T-helper 1 cell (primary cell): ENCODE results near the gene MLLT6.
"Not testable (repeated sequence)": the region's sequence is repeated elsewhere in the genome, so short reads cannot be mapped to it uniquely, and the experiment has no call there.

ENCODE experiments used
- DNase-seq, 5 donors: peaks; one replicate each; pipeline ENCODE4 v3.0.0-alpha.2; 2012 to 2020

MLLT6 gene

GRCh38 chr17:38709104-38709820 lies 4.2 kb downstream of the MLLT6 start:
- DNase-seq = no peak

DNA sequence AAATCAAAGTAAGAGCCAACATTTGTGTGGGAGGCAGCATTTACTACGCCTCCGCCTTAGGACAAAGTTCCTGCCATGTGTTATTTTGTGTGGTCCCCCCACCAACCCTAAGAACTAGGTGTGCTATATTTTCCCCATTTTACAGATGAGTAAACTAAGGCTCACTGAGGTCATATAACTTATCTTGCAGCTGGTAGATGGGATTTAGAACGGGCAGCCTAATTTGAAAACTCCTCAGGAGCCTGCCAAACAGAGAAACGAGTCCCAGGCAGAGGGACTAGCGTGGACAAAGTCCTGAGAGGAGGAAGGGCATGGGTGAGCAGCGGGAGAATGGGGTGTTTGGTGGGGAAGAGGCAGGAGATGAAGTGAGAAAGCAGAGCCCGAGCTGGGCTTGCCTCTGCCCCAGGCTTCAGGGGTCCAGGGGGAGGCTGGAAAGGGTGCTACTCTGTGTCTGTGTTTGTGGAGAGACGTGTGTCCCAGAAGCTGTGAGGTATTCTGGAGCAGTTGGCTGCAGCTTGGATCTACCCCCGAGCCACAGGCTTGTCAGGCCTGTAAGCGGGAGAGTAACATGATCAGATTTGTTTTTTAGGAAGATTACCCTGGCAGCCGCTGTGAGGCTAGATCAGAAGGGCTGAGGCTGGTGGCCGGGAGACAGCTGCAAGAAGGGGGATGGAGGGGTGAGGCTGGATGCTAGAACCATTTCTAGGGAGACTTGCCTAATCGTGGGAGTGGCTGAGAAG lies 5.0 kb downstream of the MLLT6 start:
- DNase-seq = no peak

GRCh38 chr17:38710604-38710962 lies 5.5 kb downstream of the MLLT6 start:
- no peak for DNase-seq

DNA sequence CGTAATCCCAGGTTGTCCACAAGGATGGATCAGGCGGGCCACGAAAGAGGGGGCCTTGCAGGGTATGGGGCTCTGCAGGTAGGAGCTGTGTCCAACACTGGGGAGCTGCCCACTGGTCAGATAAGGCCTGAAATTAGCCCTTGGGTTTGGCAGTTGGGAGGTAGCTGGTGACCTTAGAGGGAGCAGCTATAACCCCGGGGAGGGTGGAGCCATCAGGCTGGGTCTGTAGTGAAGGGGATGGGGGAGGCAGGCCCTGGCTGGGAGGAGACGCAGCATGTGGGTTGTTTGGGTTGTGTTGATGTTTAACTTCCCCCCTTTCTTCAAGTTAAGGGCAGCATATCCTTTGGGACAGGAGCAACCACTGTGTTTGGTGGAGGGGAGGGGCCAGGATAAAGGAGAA lies 5.9 kb downstream of the MLLT6 start:
- DNase-seq = no peak

DNA sequence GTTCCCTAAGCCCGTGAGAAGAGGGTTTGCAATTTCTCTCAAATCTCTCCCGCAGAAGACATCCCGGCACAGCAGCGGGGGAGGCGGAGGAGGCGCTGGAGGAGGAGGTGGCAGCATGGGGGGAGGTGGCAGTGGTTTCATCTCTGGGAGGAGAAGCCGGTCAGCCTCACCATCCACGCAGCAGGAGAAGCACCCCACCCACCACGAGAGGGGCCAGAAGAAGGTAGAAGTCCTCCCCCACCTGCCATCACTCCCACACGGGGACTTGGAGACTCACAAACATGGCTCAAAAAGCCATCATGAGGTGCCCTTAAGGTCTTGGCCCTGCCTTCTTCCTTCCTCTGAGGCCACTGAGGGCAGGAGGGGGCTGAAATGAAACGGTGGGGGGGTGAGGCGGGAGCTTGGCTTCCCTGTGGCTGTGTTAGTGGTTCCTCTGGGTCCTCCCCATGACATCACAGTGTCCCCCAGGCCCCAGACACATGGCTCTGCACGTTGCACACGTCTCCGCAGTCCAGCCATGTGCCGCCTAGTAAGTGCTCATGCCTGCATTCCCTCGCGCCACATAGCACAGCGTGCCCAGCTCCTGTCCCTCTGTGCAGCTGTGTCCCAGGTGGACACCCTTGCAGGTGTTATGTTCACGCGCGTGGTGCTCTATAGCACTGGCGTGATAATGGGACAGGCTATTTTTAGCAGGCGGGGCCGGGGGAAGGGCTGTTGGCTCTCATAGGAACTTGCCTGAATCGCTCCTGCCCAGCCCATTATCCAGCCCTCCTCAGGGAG lies 6.9 kb downstream of the MLLT6 start:
- no peak for DNase-seq

DNA sequence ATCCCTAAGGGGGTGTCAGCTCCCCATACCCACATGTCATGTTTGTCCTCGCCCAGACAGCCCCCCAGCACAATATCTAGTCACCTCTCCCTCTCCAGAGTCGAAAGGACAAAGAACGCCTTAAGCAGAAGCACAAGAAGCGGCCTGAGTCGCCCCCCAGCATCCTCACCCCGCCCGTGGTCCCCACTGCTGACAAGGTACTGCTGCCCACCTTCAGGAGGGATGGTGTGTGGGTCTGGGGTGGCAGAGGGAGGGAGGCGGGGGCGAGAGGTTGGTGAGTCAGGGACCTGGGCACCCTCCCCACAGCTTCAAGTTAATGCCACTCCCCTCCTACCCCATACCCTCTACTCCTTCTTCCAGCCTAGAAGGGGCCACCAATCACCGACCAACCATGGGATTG lies 7.5 kb downstream of the MLLT6 start:
- DNase-seq = no peak

DNA sequence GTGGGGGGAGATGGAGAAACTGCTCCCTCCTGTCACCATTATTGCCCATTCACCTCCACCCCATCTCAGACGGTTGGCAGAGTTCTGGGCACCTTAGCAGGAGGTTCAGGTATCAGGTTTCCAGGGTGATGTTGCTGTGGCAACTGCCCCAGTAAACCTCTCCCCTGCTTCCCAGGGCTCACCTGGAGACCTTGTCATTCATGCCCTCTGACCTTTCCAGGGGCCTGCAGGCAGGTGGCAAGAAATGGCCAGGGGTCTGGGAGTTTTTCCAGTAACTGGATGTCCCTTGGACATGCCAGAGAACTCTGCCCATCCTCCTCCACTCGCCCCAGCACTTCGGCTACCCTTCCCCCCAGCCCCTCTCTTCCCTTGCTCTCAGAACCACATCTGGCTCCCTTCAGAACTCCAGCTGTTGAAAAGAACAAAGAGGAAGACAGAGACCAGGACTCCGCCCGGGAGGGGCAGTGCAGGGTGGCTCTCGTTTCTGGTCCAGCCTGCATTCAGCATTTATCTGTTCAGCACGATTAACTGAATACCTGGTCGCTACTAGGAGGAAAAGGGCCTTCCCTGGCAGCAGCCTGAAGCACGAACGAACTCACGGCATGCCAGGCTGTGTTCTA lies 8.5 kb downstream of the MLLT6 start:
- no peak for DNase-seq

- no peak for DNase-seq
These were observed 10.3 kb downstream of the MLLT6 start for GRCh38 chr17:38715216-38715943.

DNA sequence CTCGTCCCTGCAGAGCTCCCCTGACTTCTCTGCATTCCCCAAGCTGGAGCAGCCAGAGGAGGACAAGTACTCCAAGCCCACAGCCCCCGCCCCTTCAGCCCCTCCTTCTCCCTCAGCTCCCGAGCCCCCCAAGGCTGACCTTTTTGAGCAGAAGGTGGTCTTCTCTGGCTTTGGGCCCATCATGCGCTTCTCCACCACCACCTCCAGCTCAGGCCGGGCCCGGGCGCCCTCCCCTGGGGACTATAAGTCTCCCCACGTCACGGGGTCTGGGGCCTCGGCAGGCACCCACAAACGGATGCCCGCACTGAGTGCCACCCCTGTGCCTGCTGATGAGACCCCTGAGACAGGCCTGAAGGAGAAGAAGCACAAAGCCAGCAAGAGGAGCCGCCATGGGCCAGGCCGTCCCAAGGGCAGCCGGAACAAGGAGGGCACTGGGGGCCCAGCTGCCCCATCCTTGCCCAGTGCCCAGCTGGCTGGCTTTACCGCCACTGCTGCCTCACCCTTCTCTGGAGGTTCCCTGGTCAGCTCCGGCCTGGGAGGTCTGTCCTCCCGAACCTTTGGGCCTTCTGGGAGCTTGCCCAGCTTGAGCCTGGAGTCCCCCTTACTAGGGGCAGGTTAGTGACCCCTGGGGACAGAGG lies 11.4 kb downstream of the MLLT6 start:
- no peak for DNase-seq

DNA sequence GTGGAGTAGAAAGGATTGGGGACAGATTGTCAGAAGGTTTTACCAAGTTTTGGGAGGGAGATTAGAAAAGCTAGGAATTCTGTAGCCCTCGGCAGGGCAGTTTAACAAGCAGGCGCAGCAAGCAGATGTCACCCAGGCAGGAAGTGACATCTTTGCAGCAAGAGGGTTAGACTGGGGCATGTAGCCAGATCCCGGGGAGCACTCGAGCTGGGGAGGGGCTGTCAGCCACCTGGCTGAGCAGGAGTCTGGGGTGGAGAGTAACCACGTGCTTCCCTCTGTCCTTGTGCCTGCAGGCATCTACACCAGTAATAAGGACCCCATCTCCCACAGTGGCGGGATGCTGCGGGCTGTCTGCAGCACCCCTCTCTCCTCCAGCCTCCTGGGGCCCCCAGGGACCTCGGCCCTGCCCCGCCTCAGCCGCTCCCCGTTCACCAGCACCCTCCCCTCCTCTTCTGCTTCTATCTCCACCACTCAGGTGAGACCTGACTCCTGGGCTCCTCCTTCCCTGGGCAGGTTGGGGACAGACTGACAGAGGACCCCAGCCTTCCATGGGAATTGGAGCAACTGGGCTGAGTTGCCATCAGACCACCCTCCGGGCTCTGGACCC lies 12.2 kb downstream of the MLLT6 start:
- DNase-seq = no peak

DNA sequence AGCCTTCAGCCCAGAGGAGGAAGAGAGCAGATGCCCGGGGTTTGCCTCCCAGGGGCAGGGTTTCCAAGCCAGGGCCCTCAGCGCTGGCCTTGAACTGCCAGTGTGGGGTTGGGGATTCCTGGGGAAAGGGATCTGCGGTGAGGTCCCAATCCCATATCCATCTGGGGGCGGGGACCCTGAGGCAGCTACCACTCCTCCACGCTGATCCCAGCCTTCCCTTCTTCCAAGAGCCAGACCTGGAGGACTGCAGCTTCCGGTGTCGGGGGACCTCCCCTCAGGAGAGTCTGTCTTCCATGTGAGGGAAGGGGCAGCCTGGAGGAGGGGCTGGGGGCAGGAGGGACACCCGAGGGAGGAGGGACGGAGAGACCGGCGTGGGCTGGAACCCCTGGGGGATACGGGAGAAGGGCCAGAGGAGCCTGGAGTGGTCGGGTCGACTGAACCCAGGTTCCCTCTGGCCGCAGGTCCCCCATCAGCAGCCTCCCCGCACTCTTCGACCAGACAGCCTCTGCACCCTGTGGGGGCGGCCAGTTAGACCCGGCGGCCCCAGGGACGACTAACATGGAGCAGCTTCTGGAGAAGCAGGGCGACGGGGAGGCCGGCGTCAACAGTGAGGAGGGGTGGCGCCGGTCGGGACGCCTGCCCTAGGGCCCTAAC lies 14.3 kb downstream of the MLLT6 start:
- DNase-seq = no peak

DNA sequence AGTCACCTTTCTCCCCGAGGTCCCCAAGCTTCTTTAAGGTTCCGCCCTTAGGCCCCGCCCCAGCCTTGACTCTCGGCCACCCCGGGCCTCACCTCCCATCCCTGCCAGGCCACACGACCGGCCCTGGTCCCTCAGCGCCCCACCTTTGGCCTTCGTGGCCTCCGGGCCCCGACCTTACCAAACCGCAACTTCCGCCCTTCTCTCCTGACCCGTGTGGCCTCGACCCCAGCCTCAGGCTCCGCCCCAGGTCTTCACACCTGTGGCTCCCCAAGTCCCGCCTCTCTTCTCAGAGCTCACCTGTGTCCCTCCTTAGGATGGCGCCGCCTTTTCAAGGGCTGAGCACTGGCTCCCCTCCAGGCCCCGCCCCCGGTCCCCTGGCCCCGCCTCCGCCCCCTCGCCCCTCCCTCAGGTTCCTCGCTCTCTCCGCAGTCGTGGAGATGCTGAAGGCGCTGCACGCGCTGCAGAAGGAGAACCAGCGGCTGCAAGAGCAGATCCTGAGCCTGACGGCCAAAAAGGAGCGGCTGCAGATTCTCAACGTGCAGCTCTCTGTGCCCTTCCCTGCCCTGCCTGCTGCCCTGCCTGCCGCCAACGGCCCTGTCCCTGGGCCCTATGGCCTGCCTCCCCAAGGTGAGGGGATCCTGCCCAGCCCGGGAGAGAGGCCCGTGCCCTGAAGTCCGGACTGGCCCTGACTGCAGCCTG lies 15.0 kb downstream of the MLLT6 start:
- DNase-seq = no peak

DNA sequence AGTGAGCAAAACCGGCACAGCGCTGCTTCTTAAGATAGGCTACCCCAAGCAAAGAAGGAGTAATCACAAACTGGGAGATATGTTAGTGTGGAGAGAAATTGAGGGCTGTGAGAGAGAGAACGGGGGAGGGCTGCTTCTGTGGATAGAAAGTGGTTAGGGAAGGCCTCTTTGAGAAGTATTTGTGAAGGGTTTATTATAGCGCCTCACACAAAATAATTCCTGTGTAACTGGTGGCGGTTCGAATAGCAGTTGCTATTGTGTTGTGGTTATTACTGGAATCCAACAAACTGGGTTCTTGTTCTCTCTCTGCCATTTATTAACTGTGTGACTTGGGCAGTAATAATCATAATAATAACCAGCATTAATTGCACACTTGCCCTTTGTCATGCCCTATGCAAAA lies 15.9 kb downstream of the MLLT6 start:
- DNase-seq = no peak

GRCh38 chr17:38721802-38722201 lies 16.7 kb downstream of the MLLT6 start:
- DNase-seq = no peak

DNA sequence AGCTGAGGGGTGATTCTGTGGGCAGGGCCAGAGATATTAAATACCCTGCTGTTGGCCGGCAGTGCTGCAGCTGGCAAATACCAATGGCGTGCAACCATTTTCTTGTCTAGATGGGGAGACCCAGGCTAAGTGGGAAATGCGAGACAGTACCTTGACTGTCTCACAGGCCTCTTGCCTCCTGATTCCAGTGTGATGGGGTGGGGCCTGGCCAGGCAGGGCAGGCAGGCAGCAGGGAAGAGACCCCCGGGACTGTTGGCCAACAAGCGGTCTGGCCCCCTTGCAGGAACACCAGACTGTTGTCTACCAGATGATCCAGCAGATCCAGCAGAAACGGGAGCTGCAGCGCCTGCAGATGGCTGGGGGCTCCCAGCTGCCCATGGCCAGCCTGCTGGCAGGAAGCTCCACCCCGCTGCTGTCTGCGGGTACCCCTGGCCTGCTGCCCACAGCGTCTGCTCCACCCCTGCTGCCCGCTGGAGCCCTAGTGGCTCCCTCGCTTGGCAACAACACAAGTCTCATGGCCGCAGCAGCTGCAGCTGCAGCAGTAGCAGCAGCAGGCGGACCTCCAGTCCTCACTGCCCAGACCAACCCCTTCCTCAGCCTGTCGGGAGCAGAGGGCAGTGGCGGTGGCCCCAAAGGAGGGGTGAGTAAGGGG lies 19.4 kb downstream of the MLLT6 start:
- no peak for DNase-seq

DNA sequence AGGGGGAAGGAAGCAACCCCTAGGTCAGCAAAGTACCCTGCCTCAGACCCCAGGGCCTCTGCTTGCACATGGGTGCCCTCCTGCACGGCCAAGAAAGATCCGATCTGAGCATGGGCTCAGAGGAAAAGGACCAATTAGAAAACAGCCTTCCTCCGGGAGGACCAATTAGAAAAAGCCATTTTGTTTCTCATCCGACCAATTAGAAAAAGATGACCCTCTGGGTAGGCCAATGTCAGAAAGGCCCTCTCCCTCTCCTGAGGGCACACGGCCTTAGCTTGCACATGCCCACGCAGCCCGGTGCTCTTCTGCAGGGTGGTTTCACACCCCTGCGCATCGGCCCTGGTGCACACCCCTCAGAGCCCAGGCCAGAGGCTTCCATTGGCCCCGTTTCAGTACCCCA lies 20.0 kb downstream of the MLLT6 start:
- DNase-seq = no peak

DNA sequence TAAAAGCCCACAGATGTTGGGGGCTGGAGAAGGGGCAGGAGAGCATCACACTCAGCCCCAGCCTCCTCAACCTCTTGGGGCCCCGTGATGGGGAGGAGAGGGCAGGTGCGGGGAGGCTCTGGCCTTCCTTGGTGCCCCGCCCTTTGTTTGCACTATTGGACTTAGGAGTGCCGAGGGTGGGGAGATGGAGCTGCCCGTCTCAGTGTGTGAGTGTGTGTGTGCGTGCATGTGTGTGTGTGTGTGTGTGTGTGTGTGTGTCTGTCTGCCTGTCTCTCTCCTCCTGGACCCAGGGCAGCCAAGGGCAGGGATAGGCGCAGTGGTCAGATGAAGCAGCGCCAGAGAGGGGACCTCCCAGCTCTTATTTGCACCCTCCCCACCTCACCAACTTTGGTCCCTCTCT lies 21.1 kb downstream of the MLLT6 start:
- DNase-seq = not testable (repeated sequence)

DNA sequence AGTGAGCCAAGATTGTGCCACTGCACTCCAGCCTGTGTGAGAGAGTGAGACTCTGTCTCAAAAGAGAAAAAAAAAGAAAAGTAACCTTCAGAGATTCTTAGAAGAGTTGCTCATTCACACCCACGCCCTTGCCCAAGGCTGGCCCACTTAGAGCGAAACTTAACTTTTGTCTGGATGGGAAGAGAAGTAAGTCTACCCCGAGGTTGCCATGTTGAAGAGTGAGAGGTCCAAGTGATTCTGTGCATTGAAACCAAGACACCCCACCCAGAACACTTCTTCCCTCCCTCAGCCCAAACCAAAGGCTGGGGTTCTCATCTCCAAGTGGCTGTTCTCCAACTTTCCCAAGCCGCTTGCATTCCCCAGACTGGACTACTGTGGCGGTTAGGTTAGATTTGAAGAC lies 22.7 kb downstream of the MLLT6 start:
- peak in 1 of 5 donors; percentile 87 for DNase-seq

DNA sequence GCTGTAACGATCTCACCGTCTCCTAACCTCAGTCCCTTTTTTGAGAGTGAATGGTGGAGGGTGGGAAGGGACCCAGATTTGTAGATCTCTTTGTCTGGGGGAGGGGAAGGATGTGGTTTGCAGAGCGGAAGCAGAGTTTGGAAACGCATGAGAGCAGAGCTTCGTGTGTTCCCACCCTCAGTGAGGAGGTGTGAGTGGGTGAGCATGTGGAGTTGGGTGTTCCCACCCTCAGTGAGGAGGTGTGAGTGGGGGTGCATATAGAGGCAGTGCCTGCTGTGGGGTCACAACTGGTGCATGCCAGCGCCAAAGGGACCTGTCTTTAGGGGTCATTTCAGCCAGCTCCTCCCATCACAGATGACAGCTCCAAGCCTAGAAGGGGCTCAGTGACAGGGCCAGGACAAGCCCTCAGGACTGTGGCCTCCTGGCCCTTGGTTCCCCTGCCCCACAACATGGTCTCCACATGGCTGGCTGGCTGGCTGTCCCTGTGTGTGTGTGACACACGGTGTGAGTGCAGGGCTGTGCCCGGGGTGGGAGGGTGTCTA lies 23.3 kb downstream of the MLLT6 start:
- DNase-seq = peak; percentile 43 to 88 (median 53)
